Gastroesophageal sphincter (tissue), 3 donors: ENCODE results near the gene ZFAND6.

ENCODE experiments used
- CTCF ChIP-seq, 4 experiments: fragments of 200-600 bp in 2 of 4; fragments of 450-650 bp in 2 of 4; sonication (generic) in 1 of 4; IDR thresholded peaks; one replicate each; pipeline ENCODE4 v1.5.1; 2017 to 2019; ENCODE audit warnings: antibody characterized with exemption in 4 of 4, mild to moderate bottlenecking in 2 of 4, moderate library complexity in 2 of 4
- EP300 ChIP-seq: sonication (generic); formaldehyde crosslinking; IDR thresholded peaks from one replicate; pipeline ENCODE4 v1.6.1; 2017; ENCODE audit warnings: antibody characterized with exemption, mild to moderate bottlenecking
- POLR2A ChIP-seq, 2 donors: fragments of 450-650 bp; IDR thresholded peaks; one replicate each; pipeline ENCODE4 v1.6.1; 2017; ENCODE audit warnings: antibody characterized with exemption in 2 of 2, mild to moderate bottlenecking in 2 of 2, moderate library complexity in 1 of 2
- POLR2AphosphoS5 ChIP-seq: sonication (generic); formaldehyde crosslinking; IDR thresholded peaks from one replicate; pipeline ENCODE4 v1.6.1; 2017; ENCODE audit warnings: antibody characterized with exemption

- TF ChIP-seq CTCF (IDR thresholded peaks at IDR 0.05) (no peak), POLR2A (IDR thresholded peaks at IDR 0.05) (no peak), POLR2AphosphoS5 (no peak), EP300 (no peak)
Measured at GRCh38 chr15:80176443-80176842, 117.0 kb downstream of the ZFAND6 start.
